Tibial nerve (tissue), 4 donors: Measurements from ENCODE around the gene RCL1. TPM values are rescaled to one million over a fixed set of nuclear protein-coding genes. Genes with fewer than 3 reads are reported as not detected.
"Not testable (repeated sequence)": the region's sequence is repeated elsewhere in the genome, so short reads cannot be mapped to it uniquely, and the experiment has no call there.

Source experiments
- DNase-seq, 2 donors: peaks; one replicate each; pipeline ENCODE4 v3.0.0-alpha.2; 2019; ENCODE audit warnings: low spot score in 2 of 2
- H3K27ac ChIP-seq, 4 donors: fragments of 200-600 bp; sonication (generic) in 3 of 4; one replicate each; pipeline ENCODE4 v1.5.1; 2017 to 2019; ENCODE audit warnings: mild to moderate bottlenecking in 1 of 4
- H3K27me3 ChIP-seq, 2 donors: fragments of 200-600 bp; sonication (generic) in 1 of 2; one replicate each; pipeline versions ENCODE4 v1.5.1 to v1.6.0; 2017 to 2019
- H3K36me3 ChIP-seq, 3 donors: fragments of 200-600 bp; sonication (generic); one replicate each; pipeline ENCODE4 v1.5.1; 2018 to 2019
- H3K4me1 ChIP-seq, 4 donors: fragments of 200-600 bp; sonication (generic) in 3 of 4; one replicate each; pipeline ENCODE4 v1.5.1; 2017 to 2019
- H3K4me3 ChIP-seq, 4 donors: fragments of 200-600 bp; sonication (generic) in 3 of 4; one replicate each; pipeline ENCODE4 v1.5.1; 2017 to 2019; ENCODE audit warnings: mild to moderate bottlenecking in 1 of 4, moderate library complexity in 1 of 4
- H3K9me3 ChIP-seq, 4 donors: fragments of 200-600 bp; sonication (generic) in 3 of 4; one replicate each; pipeline ENCODE4 v1.5.1; 2017 to 2019
- CTCF ChIP-seq, 5 experiments: fragments of 200-600 bp in 3 of 5; fragments of 450-650 bp in 2 of 5; sonication (generic) in 3 of 5; IDR thresholded peaks; one replicate each; pipeline ENCODE4 v1.5.1; 2016 to 2019; ENCODE audit warnings: antibody characterized with exemption in 5 of 5, mild to moderate bottlenecking in 3 of 5, moderate library complexity in 2 of 5
- EP300 ChIP-seq, 2 donors: sonication (generic); formaldehyde crosslinking; IDR thresholded peaks; one replicate each; pipeline ENCODE4 v1.6.1; 2017; ENCODE audit warnings: antibody characterized with exemption in 2 of 2, mild to moderate bottlenecking in 1 of 2
- POLR2A ChIP-seq, 2 donors: fragments of 450-650 bp; IDR thresholded peaks; one replicate each; pipeline ENCODE4 v1.6.1; 2017; ENCODE audit warnings: antibody characterized with exemption in 2 of 2, mild to moderate bottlenecking in 2 of 2, moderate library complexity in 2 of 2
- WGBS, 2 donors: methylation state at CpG; one replicate each; pipeline ENCODE4 v1.1.5; 2018; 5-methylcytosine and 5-hydroxymethylcytosine counted together
- total RNA-seq, 4 donors: library from RNA; depleted of rRNA; stranded (reverse); fragments of >200 nt; gene quantifications; one replicate each; pipeline ENCODE4 v1.1.0, GENCODE V29; 2016

RCL1 gene
- total RNA-seq, 4 donors from 2014 or later = 54.8 to 85.3 (median 64.0) TPM

GRCh38 chr9:4781408-4781807, 11.3 kb upstream of the RCL1 start:
- Histone ChIP-seq H3K9me3 (no peaks in the 10 kb centered on the region), H3K4me1 (no peaks in the 10 kb centered on the region), H3K36me3 (no peaks in the 10 kb centered on the region), H3K27me3 (peaks cover 0 to 4% of the 10 kb centered on the region in 2 donors), H3K4me3 (no peak overlapping the region), H3K27ac (no peak overlapping the region)
- WGBS, 2 donors = 64 to 83% methylated on average over 1 to 2 of the region's 2 CpGs
- TF ChIP-seq EP300 (IDR thresholded peaks at IDR 0.05) = no peak
- no peak for TF ChIP-seq CTCF (IDR thresholded peaks at IDR 0.05)
- no peak for TF ChIP-seq POLR2A (IDR thresholded peaks at IDR 0.05)
- no peak for DNase-seq

- H3K9me3 ChIP-seq, H3K4me1 ChIP-seq, H3K27me3 ChIP-seq, H3K4me3 ChIP-seq, H3K27ac ChIP-seq, H3K36me3 ChIP-seq, DNase-seq: not testable (repeated sequence)
- WGBS, 2 donors = 82 to 90% methylated on average over 4 of the region's 4 CpGs
Measured at GRCh38 chr9:4783191-4783590, 9.6 kb upstream of the RCL1 start.

- no peak overlapping the region for H3K4me3 ChIP-seq
- H3K36me3 ChIP-seq = no peaks in the 10 kb centered on the region
- WGBS, 2 donors = 62 to 84% methylated on average over 2 of the region's 2 CpGs
- no peak for DNase-seq
- H3K27ac ChIP-seq = no peak overlapping the region
- no peaks in the 10 kb centered on the region for H3K9me3 ChIP-seq
- TF ChIP-seq EP300 (IDR thresholded peaks at IDR 0.05) = no peak
- TF ChIP-seq POLR2A (IDR thresholded peaks at IDR 0.05) = no peak
- no peak for TF ChIP-seq CTCF (IDR thresholded peaks at IDR 0.05)
- H3K4me1 ChIP-seq = no peaks in the 10 kb centered on the region
- H3K27me3 ChIP-seq = peaks cover 0 to 4% of the 10 kb centered on the region in 2 donors
Measured at GRCh38 chr9:4784403-4784802, 8.3 kb upstream of the RCL1 start.

- H3K4me3 ChIP-seq = no peak overlapping the region
Measured at GRCh38 chr9:4786599-4786998, 6.1 kb upstream of the RCL1 start.

GRCh38 chr9:4787876-4788275, 4.9 kb upstream of the RCL1 start:
- peaks cover 0 to 7% (median 1%) of the 10 kb centered on the region in 4 donors for H3K4me1 ChIP-seq
- H3K36me3 ChIP-seq = no peaks in the 10 kb centered on the region
- no peak for DNase-seq
- H3K9me3 ChIP-seq = no peaks in the 10 kb centered on the region
- no peaks in the 10 kb centered on the region for H3K27me3 ChIP-seq
- TF ChIP-seq POLR2A (IDR thresholded peaks at IDR 0.05) (no peak), CTCF (IDR thresholded peaks at IDR 0.05) (no peak), EP300 (IDR thresholded peaks at IDR 0.05) (no peak)
- no peak overlapping the region for H3K27ac ChIP-seq
- no peak overlapping the region for H3K4me3 ChIP-seq
- 43 to 92% methylated on average over 1 of the region's 1 CpG for WGBS, 2 donors

More at GRCh38 chr9:4786599-4786998, 6.1 kb upstream of the RCL1 start:
- Histone ChIP-seq H3K9me3 (no peaks in the 10 kb centered on the region), H3K27me3 (no peaks in the 10 kb centered on the region), H3K27ac (no peak overlapping the region), H3K36me3 (no peaks in the 10 kb centered on the region), H3K4me1 (peaks cover 0 to 1% (median 0%) of the 10 kb centered on the region in 4 donors)
- TF ChIP-seq EP300 (IDR thresholded peaks at IDR 0.05) = no peak
- no peak for TF ChIP-seq POLR2A (IDR thresholded peaks at IDR 0.05)
- TF ChIP-seq CTCF (IDR thresholded peaks at IDR 0.05) = no peak
- no peak for DNase-seq
- WGBS, 2 donors = 80 to 95% methylated on average over 4 of the region's 4 CpGs

- Histone ChIP-seq H3K27ac (no peak overlapping the region), H3K4me1 (peaks cover 0 to 10% (median 2%) of the 10 kb centered on the region in 4 donors), H3K27me3 (no peaks in the 10 kb centered on the region), H3K9me3 (no peaks in the 10 kb centered on the region), H3K36me3 (no peaks in the 10 kb centered on the region), H3K4me3 (no peak overlapping the region)
- no peak for TF ChIP-seq CTCF (IDR thresholded peaks at IDR 0.05)
- no peak for TF ChIP-seq POLR2A (IDR thresholded peaks at IDR 0.05)
- no peak for TF ChIP-seq EP300 (IDR thresholded peaks at IDR 0.05)
- 62 to 87% methylated on average over 6 of the region's 6 CpGs for WGBS, 2 donors
- DNase-seq = no peak
Measured at GRCh38 chr9:4788703-4789102, 4.0 kb upstream of the RCL1 start.
